Measurements from ENCODE around the gene ZNF618.

Gene ZNF618

GRCh38 chr9:113986931-113987330 is 110.8 kb downstream of the ZNF618 start:
- H3K9me3 ChIP-seq (ENCODE audit: control insufficient read depth, insufficient read depth, low read length): no peaks in the 10 kb centered on the region
- no peaks in the 10 kb centered on the region for H3K4me1 ChIP-seq (ENCODE audit: control insufficient read depth, insufficient read depth, low read length)
- H3K4me3 ChIP-seq (ENCODE audit: low read depth, low read length): no peak overlapping the region
- no peak overlapping the region for H3K9ac ChIP-seq (ENCODE audit: low read depth, low read length)
- no peaks in the 10 kb centered on the region for H3K36me3 ChIP-seq (ENCODE audit: control insufficient read depth, insufficient read depth, low read length)
- no peaks in the 10 kb centered on the region for H3K27me3 ChIP-seq (ENCODE audit: control insufficient read depth, insufficient read depth, low read length)

GRCh38 chr9:113987526-113987925 is 111.4 kb downstream of the ZNF618 start:
- Histone ChIP-seq H3K36me3 (ENCODE audit: control insufficient read depth, insufficient read depth, low read length) (no peaks in the 10 kb centered on the region), H3K27me3 (ENCODE audit: control insufficient read depth, insufficient read depth, low read length) (no peaks in the 10 kb centered on the region), H3K4me1 (ENCODE audit: control insufficient read depth, insufficient read depth, low read length) (no peaks in the 10 kb centered on the region), H3K4me3 (ENCODE audit: low read depth, low read length) (no peak overlapping the region), H3K9me3 (ENCODE audit: control insufficient read depth, insufficient read depth, low read length) (no peaks in the 10 kb centered on the region), H3K9ac (ENCODE audit: low read depth, low read length) (no peak overlapping the region)

GRCh38 chr9:113988385-113989016 is 112.4 kb downstream of the ZNF618 start:
- no peaks in the 10 kb centered on the region for H3K4me1 ChIP-seq (ENCODE audit: control insufficient read depth, insufficient read depth, low read length)
- no peak overlapping the region for H3K4me3 ChIP-seq (ENCODE audit: low read depth, low read length)

GRCh38 chr9:113989017-113989713 is 113.1 kb downstream of the ZNF618 start:
- no peaks in the 10 kb centered on the region for H3K4me1 ChIP-seq (ENCODE audit: control insufficient read depth, insufficient read depth, low read length)
- no peak overlapping the region for H3K4me3 ChIP-seq (ENCODE audit: low read depth, low read length)
- H3K9me3 ChIP-seq (ENCODE audit: control insufficient read depth, insufficient read depth, low read length): no peaks in the 10 kb centered on the region
- no peaks in the 10 kb centered on the region for H3K27me3 ChIP-seq (ENCODE audit: control insufficient read depth, insufficient read depth, low read length)
- no peaks in the 10 kb centered on the region for H3K36me3 ChIP-seq (ENCODE audit: control insufficient read depth, insufficient read depth, low read length)
- H3K9ac ChIP-seq (ENCODE audit: low read depth, low read length): no peak overlapping the region

More at GRCh38 chr9:113988385-113989016, 112.4 kb downstream of the ZNF618 start:
- H3K9me3 ChIP-seq (ENCODE audit: control insufficient read depth, insufficient read depth, low read length): no peaks in the 10 kb centered on the region
- no peak overlapping the region for H3K9ac ChIP-seq (ENCODE audit: low read depth, low read length)
- H3K36me3 ChIP-seq (ENCODE audit: control insufficient read depth, insufficient read depth, low read length): no peaks in the 10 kb centered on the region
- H3K27me3 ChIP-seq (ENCODE audit: control insufficient read depth, insufficient read depth, low read length): no peaks in the 10 kb centered on the region

GRCh38 chr9:113989714-113990569 is 113.8 kb downstream of the ZNF618 start:
- H3K36me3 ChIP-seq (ENCODE audit: control insufficient read depth, insufficient read depth, low read length): no peaks in the 10 kb centered on the region
- H3K27me3 ChIP-seq (ENCODE audit: control insufficient read depth, insufficient read depth, low read length): no peaks in the 10 kb centered on the region

GRCh38 chr9:113990570-113990907 is 114.4 kb downstream of the ZNF618 start:
- H3K36me3 ChIP-seq (ENCODE audit: control insufficient read depth, insufficient read depth, low read length): no peaks in the 10 kb centered on the region
- no peaks in the 10 kb centered on the region for H3K4me1 ChIP-seq (ENCODE audit: control insufficient read depth, insufficient read depth, low read length)
- no peak overlapping the region for H3K4me3 ChIP-seq (ENCODE audit: low read depth, low read length)
- H3K27me3 ChIP-seq (ENCODE audit: control insufficient read depth, insufficient read depth, low read length): no peaks in the 10 kb centered on the region
- H3K9me3 ChIP-seq (ENCODE audit: control insufficient read depth, insufficient read depth, low read length): no peaks in the 10 kb centered on the region
- H3K9ac ChIP-seq (ENCODE audit: low read depth, low read length): no peak overlapping the region

More at GRCh38 chr9:113989714-113990569, 113.8 kb downstream of the ZNF618 start:
- Histone ChIP-seq H3K9me3 (ENCODE audit: control insufficient read depth, insufficient read depth, low read length) (no peaks in the 10 kb centered on the region), H3K4me3 (ENCODE audit: low read depth, low read length) (no peak overlapping the region), H3K9ac (ENCODE audit: low read depth, low read length) (no peak overlapping the region), H3K4me1 (ENCODE audit: control insufficient read depth, insufficient read depth, low read length) (no peaks in the 10 kb centered on the region)

- no peaks in the 10 kb centered on the region for H3K9me3 ChIP-seq (ENCODE audit: control insufficient read depth, insufficient read depth, low read length)
Measured at GRCh38 chr9:113990975-113991471, 114.9 kb downstream of the ZNF618 start.

GRCh38 chr9:113991714-113992113 is 115.6 kb downstream of the ZNF618 start:
- H3K9me3 ChIP-seq (ENCODE audit: control insufficient read depth, insufficient read depth, low read length): no peaks in the 10 kb centered on the region
- H3K9ac ChIP-seq (ENCODE audit: low read depth, low read length): no peak overlapping the region
- H3K4me1 ChIP-seq (ENCODE audit: control insufficient read depth, insufficient read depth, low read length): no peaks in the 10 kb centered on the region
- H3K27me3 ChIP-seq (ENCODE audit: control insufficient read depth, insufficient read depth, low read length): no peaks in the 10 kb centered on the region
- no peaks in the 10 kb centered on the region for H3K36me3 ChIP-seq (ENCODE audit: control insufficient read depth, insufficient read depth, low read length)
- H3K4me3 ChIP-seq (ENCODE audit: low read depth, low read length): no peak overlapping the region

More at GRCh38 chr9:113990975-113991471, 114.9 kb downstream of the ZNF618 start:
- Histone ChIP-seq H3K27me3 (ENCODE audit: control insufficient read depth, insufficient read depth, low read length) (no peaks in the 10 kb centered on the region), H3K36me3 (ENCODE audit: control insufficient read depth, insufficient read depth, low read length) (no peaks in the 10 kb centered on the region), H3K9ac (ENCODE audit: low read depth, low read length) (no peak overlapping the region), H3K4me1 (ENCODE audit: control insufficient read depth, insufficient read depth, low read length) (no peaks in the 10 kb centered on the region), H3K4me3 (ENCODE audit: low read depth, low read length) (no peak overlapping the region)

GRCh38 chr9:113992276-113992951 is 116.3 kb downstream of the ZNF618 start:
- Histone ChIP-seq H3K9ac (ENCODE audit: low read depth, low read length) (no peak overlapping the region), H3K4me1 (ENCODE audit: control insufficient read depth, insufficient read depth, low read length) (no peaks in the 10 kb centered on the region), H3K36me3 (ENCODE audit: control insufficient read depth, insufficient read depth, low read length) (no peaks in the 10 kb centered on the region), H3K9me3 (ENCODE audit: control insufficient read depth, insufficient read depth, low read length) (no peaks in the 10 kb centered on the region), H3K27me3 (ENCODE audit: control insufficient read depth, insufficient read depth, low read length) (no peaks in the 10 kb centered on the region), H3K4me3 (ENCODE audit: low read depth, low read length) (no peak overlapping the region)

- Histone ChIP-seq H3K9me3 (ENCODE audit: control insufficient read depth, insufficient read depth, low read length) (no peaks in the 10 kb centered on the region), H3K27me3 (ENCODE audit: control insufficient read depth, insufficient read depth, low read length) (no peaks in the 10 kb centered on the region), H3K4me1 (ENCODE audit: control insufficient read depth, insufficient read depth, low read length) (no peaks in the 10 kb centered on the region), H3K36me3 (ENCODE audit: control insufficient read depth, insufficient read depth, low read length) (no peaks in the 10 kb centered on the region), H3K9ac (ENCODE audit: low read depth, low read length) (no peak overlapping the region), H3K4me3 (ENCODE audit: low read depth, low read length) (no peak overlapping the region)
Measured at GRCh38 chr9:113992994-113993393, 116.9 kb downstream of the ZNF618 start.

GRCh38 chr9:113993838-113994540 is 117.9 kb downstream of the ZNF618 start:
- Histone ChIP-seq H3K9ac (ENCODE audit: low read depth, low read length) (no peak overlapping the region), H3K9me3 (ENCODE audit: control insufficient read depth, insufficient read depth, low read length) (no peaks in the 10 kb centered on the region), H3K27me3 (ENCODE audit: control insufficient read depth, insufficient read depth, low read length) (no peaks in the 10 kb centered on the region), H3K36me3 (ENCODE audit: control insufficient read depth, insufficient read depth, low read length) (no peaks in the 10 kb centered on the region), H3K4me1 (ENCODE audit: control insufficient read depth, insufficient read depth, low read length) (no peaks in the 10 kb centered on the region), H3K4me3 (ENCODE audit: low read depth, low read length) (no peak overlapping the region)
